Keratinocyte (primary cell): Measurements from ENCODE around the gene COL13A1.

ENCODE experiments used
- CTCF ChIP-seq, 3 experiments: IDR thresholded peaks in 1 of 3; conservative IDR thresholded peaks in 1 of 3; optimal IDR thresholded peaks in 1 of 3; 2 replicates in 2 of 3; 3 replicates in 1 of 3; pipeline versions ENCODE3 to v1.5.1; 2011; ENCODE audit warnings: low read length in 3 of 3, mild to moderate bottlenecking in 3 of 3, moderate library complexity in 2 of 3, control low read depth in 1 of 3, inconsistent platforms in 1 of 3; ENCODE audit not compliant: insufficient read depth in 2 of 3; ENCODE audit errors: extremely low read depth in 1 of 3
- EZH2 ChIP-seq: IDR thresholded peaks from one replicate; pipeline ENCODE4 v1.6.1; 2012; ENCODE audit warnings: inconsistent platforms, mild to moderate bottlenecking, low read length, moderate library complexity

- TF ChIP-seq CTCF (optimal IDR thresholded peaks at IDR 0.05 in 1 of 3, IDR thresholded peaks at IDR 0.05 in 1 of 3, conservative IDR thresholded peaks at IDR 0.05 in 1 of 3; ENCODE audit: extremely low read depth in 1 of 3, insufficient read depth in 2 of 3, low read length in 3 of 3) (peak; percentile 96 to 97 (median 97)), EZH2 (no peak)
Observed at GRCh38 chr10:69914398-69915214, 112.9 kb downstream of the COL13A1 start.
